NCI-H146 treated with DMSO at 0.1 percent for 48 hours (cell line): ENCODE measurements around the gene P2RX4.
A peak's percentile ranks its signal among the peaks of the same experiment; 100 is the strongest.
"Not testable (repeated sequence)": the region's sequence is repeated elsewhere in the genome, so short reads cannot be mapped to it uniquely, and the experiment has no call there.

Experiments
- DNase-seq: peaks from one replicate; lab custom pipeline; 2025; ENCODE audit not compliant: unreplicated experiment; lab: John Stamatoyannopoulos, UW

P2RX4 gene, protein sequence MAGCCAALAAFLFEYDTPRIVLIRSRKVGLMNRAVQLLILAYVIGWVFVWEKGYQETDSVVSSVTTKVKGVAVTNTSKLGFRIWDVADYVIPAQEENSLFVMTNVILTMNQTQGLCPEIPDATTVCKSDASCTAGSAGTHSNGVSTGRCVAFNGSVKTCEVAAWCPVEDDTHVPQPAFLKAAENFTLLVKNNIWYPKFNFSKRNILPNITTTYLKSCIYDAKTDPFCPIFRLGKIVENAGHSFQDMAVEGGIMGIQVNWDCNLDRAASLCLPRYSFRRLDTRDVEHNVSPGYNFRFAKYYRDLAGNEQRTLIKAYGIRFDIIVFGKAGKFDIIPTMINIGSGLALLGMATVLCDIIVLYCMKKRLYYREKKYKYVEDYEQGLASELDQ

DNA sequence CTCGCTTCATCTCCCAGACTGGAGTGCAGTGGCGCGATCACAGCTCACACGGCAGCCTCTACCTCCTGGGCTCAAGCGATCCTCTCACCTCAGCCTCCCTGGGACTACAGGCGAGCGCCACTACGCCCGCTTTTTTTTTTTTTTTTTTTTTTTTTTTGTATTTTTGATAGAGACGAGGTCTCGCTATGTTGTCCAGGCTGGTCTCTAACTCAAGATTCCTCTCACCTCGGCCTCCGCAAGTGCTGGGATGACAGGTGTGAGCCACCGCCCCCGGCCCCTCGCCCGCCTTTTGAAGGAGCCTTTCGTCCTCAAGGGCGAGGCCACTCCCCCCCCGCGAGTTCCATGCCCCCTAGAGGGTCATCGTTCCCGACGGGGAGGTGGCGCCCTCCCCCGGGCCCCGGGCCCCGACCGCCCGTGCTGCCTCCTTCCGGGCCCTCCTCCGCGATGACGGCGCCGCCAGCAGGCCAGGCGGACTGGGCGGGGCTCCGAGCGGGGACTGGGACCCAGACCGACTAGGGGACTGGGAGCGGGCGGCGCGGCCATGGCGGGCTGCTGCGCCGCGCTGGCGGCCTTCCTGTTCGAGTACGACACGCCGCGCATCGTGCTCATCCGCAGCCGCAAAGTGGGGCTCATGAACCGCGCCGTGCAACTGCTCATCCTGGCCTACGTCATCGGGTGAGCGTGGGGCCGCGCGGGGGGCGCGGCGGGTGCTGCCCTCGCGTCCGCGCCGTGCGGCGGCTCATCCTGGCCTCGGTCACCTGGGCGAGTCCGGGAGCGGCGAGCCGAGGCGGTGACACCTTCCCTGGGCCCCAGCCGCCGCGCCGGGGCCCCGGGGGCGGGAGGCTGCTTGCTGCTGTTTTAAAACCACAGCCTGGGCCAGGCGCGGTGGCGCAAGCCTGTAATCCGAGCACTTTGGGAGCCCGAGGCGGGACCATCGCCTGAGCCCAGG lies at the start of gene P2RX4:
P2RX4 (plus strand) TSS at position 506 of the 949 bp plus-strand sequence; CDS start at position 542, 36 bp downstream.
- DNase-seq = peak; percentile 62

DNA sequence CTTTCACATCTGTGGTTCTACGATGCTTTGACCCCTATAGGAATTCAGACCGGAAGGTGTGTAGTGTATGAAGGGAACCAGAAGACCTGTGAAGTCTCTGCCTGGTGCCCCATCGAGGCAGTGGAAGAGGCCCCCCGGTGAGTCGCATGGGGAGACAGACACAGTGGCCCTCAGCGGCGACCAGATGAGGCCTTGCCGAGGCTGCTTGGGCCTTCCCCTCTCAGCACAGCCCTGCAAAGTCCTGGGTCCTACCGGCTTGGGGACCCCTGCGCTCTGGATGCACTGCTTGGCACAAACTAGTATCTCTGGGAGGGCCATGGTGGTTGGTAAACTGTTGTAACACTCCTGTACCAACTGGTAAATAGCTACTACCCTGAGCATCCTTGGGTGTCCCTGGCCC lies 47.5 kb upstream of the P2RX4 start:
- no peak for DNase-seq

DNA sequence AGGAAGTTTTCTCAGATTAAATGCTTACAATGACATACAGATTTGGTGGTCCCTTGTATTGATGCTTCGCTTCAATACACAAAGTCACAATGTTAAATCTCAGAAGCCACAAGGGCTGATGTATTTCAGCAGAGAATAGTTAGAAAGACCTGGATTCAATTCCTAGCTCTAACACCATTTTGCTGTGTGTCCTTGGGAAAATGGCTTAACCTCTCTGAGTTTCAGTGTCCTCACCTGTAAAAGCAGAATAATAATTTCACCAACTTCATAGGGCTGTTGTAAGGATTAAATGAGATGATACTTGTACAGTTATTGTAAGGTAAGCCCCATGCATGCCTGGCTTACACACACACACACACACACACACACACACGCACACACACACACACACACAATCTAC lies 46.9 kb upstream of the P2RX4 start:
- DNase-seq = no peak

DNA sequence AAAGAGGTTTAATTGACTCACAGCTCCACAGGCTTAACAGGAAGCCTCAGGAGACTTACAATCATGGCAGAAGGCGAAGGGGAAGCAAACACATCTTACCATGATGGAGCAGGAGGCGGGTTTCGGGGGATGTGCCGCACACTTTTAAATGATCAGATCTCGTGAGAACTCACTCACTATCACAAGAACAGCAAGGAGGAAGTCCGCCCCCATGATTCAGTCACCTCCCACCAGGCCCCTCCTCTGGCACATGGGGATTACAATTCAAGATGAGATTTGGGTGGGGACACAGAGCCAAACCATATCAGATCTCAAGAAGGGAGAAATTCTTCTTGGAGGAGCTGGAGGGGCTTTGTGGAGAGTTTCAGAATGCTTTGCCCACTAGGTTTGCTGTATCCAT lies 45.1 kb upstream of the P2RX4 start:
- not testable (repeated sequence) for DNase-seq

DNA sequence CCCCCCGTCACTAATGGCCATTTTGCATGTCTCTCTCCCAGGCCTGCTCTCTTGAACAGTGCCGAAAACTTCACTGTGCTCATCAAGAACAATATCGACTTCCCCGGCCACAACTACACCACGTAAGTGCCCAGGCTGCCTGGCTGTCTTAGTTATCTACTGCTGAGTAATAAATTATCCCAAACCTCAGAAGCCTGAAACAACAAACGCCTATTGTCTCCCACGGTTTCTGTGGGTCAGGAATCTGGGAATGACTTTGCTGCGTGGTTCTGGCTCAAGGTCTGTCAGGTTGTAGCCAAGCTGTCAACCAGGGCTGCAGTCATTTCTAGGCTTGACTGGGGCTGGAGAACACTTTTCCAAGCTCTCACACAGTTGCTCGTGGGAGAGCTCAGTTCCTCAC lies 44.6 kb upstream of the P2RX4 start:
- DNase-seq = no peak

DNA sequence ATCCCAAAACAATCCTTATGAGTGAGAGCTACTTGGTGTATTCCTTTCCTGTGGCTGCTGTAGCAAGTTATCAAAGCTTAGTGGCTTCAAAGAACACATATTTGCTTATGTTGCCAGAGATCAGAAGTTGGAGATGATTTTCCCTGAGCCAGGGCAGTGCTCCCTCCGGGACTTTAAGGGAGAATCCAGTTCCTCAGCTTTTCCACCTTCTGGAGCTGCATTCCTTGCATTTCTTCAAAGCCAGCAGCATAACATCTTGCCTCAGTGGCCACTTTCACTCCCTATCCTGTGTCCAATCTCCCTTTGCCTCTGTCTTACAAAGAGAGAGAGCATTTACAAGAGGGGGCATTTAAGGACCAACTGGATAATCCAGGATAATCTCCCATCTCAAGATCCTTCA lies 43.6 kb upstream of the P2RX4 start:
- DNase-seq = no peak

DNA sequence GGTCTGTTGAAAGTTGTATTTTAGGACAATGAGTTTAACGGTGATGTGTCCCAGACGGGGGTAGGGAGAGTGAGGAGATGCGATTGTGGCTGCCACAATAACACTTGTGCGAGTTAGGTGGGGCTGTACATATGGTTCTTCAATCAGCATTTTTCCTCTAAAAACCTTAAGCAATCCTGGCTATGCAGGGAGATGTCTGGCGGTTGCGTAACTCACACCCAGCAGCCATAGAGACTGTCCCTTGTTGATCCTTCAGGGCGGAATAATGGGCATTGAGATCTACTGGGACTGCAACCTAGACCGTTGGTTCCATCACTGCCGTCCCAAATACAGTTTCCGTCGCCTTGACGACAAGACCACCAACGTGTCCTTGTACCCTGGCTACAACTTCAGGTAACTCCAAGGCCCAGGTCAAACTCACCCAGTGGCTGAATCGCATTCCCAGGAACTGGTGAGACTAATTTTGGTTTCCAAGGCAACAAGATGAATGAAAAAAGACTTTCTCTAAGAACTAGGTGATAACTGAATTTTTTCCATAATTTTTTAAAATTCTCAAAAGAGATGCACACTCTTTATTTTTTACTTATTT lies 42.6 kb upstream of the P2RX4 start:
- no peak for DNase-seq

DNA sequence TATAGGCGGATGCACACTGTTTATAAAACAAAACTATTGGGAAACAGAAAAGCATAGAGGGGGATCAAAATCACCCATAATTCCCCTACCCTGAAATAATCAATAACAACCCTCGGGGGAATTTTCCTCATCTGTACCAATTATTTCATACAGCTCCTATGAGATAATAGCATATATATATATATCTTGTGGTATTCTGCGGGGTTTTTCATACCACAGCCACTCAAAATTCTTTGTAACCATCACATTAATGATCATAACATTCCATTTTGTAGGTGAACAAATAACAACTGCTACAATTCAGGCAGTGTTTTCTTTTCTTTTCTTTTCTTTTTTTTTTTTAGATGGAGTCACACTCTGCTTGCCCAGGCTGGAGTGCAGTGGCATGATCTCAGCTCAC lies 42.0 kb upstream of the P2RX4 start:
- DNase-seq = no peak

DNA sequence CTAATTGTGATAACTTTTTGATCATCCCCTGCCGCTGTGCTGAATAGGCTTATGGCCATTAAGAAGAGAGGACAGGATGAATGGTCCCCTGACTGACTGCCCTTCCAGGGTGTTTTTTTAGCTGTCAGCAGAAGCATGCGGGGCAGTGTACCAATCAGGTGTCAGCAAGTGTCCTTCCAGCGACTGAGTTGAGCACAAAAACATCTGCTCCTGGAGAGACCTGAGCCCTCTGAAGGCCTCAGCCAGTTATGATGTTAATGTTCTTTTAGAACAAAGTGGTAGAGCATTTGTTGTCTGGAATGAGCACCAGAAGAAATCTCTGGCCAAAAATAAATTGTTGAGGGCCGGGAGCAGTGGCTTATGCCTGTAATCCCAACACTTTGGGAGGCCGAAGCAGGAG lies 39.8 kb upstream of the P2RX4 start:
- DNase-seq = no peak

DNA sequence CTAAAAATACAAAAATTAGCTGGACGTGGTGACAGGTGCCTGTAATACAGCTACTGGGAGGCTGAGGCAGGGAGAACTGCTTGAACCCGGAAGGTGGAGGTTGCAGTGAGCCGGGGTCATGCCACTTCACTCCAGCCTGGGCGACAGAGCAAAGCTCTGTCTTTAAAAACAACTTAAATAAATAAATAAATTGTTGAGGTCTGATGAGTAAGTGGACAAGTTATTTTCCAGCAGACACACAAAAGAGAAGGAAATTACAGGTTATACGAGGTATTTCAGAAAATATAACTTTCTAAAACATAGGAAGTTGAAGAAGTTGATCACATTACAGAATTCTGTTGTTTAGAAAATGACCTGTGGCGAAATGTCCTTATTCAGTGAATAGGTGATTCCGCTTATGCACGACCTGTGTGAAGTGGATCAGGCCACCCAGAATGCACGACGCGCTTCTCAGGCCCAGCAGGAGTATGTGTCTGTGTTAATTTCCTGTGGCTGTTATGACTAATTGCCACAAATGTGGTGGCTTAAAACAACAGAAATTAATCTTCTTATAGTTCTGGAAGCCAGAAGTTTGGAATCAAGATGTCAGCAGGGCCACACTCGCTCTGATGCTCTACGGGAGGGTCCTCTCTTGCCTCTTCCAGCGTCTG lies 39.2 kb upstream of the P2RX4 start:
- DNase-seq = no peak

DNA sequence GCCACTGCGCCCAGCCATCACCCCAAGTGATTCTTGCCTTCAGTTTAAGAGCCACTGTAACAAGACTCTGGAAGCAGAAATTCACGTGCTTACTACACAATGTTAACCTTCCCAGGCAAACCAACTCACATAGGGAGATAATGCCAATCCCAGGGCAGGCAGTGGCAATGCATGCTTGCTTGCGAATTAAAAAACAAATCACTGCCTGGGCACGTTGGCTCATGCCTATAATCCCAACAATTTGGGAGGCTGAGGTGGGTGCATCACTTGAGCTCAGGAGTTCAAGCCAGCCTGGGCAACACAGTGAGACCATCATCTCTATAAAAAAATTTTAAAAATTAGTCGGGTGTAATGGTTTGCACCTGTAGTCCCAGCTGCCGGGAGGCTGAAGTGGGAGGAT lies 37.8 kb upstream of the P2RX4 start:
- no peak for DNase-seq

DNA sequence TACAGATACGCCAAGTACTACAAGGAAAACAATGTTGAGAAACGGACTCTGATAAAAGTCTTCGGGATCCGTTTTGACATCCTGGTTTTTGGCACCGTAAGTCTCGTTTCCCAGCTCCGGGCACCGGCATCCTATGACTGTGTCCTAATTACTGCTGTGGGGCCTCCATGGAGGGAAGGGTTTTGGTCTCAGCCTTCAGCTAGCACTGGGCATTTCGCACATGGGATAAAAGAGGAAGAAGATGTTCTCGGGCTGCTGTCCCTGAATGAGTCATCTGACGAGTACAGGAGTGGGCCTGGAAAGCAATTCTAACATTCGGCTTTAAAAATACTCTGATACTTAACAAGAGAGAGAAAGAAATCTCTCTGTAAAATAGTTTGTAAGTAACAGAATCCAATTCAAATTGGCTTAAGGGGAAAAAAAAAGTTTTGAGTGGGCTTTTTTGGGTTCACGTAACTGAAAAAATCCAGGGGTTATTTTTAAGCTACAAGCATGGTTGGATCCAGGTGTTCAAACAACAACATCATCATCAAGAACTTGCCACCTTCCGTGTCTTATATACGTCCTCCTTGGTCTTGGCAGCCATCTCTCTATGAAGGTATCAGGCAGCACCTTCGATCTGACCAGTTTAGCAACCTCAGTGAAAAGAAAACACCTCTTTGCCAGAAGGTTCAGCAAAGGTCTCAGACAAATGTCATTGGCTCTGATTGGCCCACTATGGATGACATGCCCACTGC lies 34.4 kb upstream of the P2RX4 start:
- no peak for DNase-seq

DNA sequence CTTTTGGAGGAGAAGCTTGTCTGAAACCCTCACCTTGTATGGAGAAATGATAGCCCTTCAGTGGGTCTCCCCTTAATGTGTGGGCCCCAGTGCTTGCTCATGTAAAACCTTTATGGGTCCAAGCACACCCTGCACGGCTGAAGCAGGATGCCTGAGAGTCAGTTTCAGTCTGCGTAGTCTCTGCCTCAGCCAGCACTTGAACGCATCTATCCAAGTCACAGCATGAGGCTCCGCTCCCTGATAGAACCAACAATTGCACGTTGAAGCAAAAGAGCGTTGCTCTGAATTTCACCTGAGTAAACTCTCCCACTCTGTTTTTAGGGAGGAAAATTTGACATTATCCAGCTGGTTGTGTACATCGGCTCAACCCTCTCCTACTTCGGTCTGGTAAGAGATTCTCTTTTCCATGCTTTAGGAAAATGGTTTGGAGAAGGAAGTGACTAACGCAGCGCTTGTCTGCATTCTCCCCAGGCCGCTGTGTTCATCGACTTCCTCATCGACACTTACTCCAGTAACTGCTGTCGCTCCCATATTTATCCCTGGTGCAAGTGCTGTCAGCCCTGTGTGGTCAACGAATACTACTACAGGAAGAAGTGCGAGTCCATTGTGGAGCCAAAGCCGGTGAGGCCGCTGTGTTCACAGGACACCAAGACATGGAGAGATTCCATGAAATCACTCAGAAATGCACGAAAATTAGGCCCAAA lies 33.0 kb upstream of the P2RX4 start:
- DNase-seq = no peak

DNA sequence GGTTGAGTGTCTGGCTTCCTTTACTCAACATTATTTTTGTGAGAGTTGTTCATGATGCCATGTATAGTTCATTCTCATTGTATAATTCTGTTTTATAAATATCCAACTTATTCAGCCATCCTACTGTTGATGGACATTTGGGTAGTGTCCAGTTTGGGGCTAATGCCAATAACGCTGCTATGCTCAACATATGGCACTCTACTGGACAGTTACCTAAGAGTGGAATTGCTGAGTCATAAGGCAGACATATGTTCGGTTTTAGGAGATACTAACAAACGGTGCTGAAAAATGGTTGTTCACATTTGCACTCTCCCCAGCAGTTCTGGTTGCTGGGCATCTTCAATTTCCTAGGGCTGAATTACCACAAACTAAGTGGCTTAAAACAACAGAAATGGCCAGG lies 28.7 kb upstream of the P2RX4 start:
- DNase-seq = no peak

DNA sequence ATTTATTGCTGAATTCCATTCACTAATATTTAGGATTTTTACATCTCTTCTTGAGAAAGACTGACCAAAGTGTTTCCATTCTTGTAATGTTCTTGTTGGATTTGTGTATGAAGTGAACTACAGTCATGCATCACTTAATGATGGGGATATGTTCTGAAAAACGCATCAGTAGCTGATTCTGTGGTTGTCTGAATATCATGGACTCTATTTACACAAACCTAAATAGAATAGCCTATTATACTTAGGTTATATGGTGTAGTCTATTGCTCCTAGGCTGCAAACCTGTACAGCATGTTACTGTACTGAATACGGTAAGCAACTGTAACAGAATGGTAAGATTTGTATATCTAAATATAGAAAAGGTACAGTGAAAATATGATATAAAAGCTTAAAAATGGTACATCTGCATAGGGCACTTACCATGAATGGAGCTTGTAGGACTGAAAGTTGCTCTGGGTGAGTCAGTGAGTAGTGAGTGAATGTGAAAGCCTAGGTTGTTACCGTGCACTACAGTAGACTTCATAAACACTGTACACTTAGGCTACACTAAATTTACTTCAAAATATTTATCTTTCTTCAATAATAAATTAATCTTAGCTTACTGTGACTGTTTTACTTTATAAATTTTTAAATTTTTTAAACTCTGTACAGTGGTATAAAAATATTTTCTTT lies 27.6 kb upstream of the P2RX4 start:
- no peak for DNase-seq

DNA sequence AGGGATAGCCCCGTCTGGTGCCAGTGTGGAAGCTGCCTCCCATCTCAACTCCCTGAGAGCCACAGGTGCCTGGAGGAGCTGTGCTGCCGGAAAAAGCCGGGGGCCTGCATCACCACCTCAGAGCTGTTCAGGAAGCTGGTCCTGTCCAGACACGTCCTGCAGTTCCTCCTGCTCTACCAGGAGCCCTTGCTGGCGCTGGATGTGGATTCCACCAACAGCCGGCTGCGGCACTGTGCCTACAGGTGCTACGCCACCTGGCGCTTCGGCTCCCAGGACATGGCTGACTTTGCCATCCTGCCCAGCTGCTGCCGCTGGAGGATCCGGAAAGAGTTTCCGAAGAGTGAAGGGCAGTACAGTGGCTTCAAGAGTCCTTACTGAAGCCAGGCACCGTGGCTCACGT lies 25.5 kb upstream of the P2RX4 start:
- no peak for DNase-seq

DNA sequence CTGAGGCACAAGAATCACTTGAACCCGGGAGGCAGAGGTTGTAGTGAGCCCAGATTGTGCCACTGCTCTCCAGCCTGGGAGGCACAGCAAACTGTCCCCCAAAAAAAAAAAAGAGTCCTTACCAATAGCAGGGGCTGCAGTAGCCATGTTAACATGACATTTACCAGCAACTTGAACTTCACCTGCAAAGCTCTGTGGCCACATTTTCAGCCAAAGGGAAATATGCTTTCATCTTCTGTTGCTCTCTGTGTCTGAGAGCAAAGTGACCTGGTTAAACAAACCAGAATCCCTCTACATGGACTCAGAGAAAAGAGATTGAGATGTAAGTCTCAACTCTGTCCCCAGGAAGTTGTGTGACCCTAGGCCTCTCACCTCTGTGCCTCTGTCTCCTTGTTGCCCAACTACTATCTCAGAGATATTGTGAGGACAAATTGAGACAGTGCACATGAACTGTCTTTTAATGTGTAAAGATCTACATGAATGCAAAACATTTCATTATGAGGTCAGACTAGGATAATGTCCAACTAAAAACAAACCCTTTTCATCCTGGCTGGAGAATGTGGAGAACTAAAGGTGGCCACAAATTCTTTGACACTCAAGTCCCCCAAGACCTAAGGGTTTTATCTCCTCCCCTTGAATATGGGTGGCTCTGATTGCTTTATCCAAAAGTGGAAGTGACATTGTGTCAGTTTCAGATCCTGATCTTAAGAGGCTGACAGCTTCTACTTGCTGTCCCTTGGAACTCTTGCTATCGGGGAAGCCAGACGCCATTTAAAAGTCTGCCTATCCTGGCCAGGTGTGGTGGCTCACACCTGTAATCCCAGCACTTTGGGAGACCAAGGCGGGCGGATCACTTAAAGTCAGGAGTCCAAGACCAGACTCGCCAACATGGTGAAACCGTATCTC lies 24.7 kb upstream of the P2RX4 start:
- no peak for DNase-seq

DNA sequence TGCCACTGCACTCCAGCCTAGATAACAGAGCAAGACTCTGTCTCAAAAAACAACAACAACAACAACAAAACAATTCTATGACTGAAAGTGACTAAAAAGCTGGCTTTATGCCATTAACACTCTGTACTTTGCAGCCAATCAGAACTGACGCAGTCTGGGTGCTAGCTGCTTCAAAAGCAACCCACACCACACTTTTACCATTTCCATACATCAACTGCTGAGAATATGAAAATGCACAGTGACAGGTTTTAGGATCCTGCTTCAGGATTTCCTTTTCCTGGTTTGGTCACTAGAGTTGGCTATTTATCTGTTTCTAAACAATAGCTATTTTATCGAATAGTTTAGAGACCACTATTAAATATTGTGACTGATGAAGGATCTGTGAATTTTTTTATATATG lies 23.1 kb upstream of the P2RX4 start:
- no peak for DNase-seq
